HG02938 (cell line): Measurements from ENCODE around the gene ZNF322.
"Not testable (repeated sequence)": the region's sequence is repeated elsewhere in the genome, so short reads cannot be mapped to it uniquely, and the experiment has no call there.

Experiments used
- ATAC-seq: cut with Tn5 transposase; IDR thresholded peaks from one replicate; pipeline ENCODE4 v1.9.1; 2021; ENCODE audit warnings: mild to moderate bottlenecking, moderate library complexity; ENCODE audit not compliant: unreplicated experiment

ZNF322 gene

GRCh38 chr6:26659042-26659999, at the start of gene ZNF322:
ZNF322 (minus strand) TSS chr6:26659746; CDS start chr6:26638553, 21,193 bp downstream.
- peak; percentile 96 for ATAC-seq

GRCh38 chr6:26705780-26706179, 46.2 kb upstream of the ZNF322 start:
- not testable (repeated sequence) for ATAC-seq

- ATAC-seq: not testable (repeated sequence)
Measured at GRCh38 chr6:26705352-26705751, 45.8 kb upstream of the ZNF322 start.

GRCh38 chr6:26701023-26701747, 41.6 kb upstream of the ZNF322 start:
- not testable (repeated sequence) for ATAC-seq

GRCh38 chr6:26697496-26697895, 38.0 kb upstream of the ZNF322 start:
- ATAC-seq: not testable (repeated sequence)

- ATAC-seq: not testable (repeated sequence)
Measured at GRCh38 chr6:26689324-26689947, 29.9 kb upstream of the ZNF322 start.

- not testable (repeated sequence) for ATAC-seq
Measured at GRCh38 chr6:26682435-26683042, 23.0 kb upstream of the ZNF322 start.

- not testable (repeated sequence) for ATAC-seq
Measured at GRCh38 chr6:26673287-26673686, 13.7 kb upstream of the ZNF322 start.

GRCh38 chr6:26670558-26670957, 11.0 kb upstream of the ZNF322 start:
- not testable (repeated sequence) for ATAC-seq

GRCh38 chr6:26670003-26670402, 10.5 kb upstream of the ZNF322 start:
- ATAC-seq: not testable (repeated sequence)

GRCh38 chr6:26660000-26660361, 435 bp upstream of the ZNF322 start:
- peak; percentile 41 for ATAC-seq

GRCh38 chr6:26657256-26657655, 2.3 kb downstream of the ZNF322 start:
- ATAC-seq: no peak

- no peak for ATAC-seq
Measured at GRCh38 chr6:26653007-26653406, 6.5 kb downstream of the ZNF322 start.

GRCh38 chr6:26651133-26651781, 8.3 kb downstream of the ZNF322 start:
- ATAC-seq: no peak

GRCh38 chr6:26646074-26646473, 13.5 kb downstream of the ZNF322 start:
- no peak for ATAC-seq

- ATAC-seq: no peak
Measured at GRCh38 chr6:26640806-26641205, 18.7 kb downstream of the ZNF322 start.

GRCh38 chr6:26629359-26629758, 30.2 kb downstream of the ZNF322 start:
- no peak for ATAC-seq

- no peak for ATAC-seq
Measured at GRCh38 chr6:26627843-26628242, 31.7 kb downstream of the ZNF322 start.

- no peak for ATAC-seq
Measured at GRCh38 chr6:26624557-26624956, 35.0 kb downstream of the ZNF322 start.

- ATAC-seq: no peak
Measured at GRCh38 chr6:26623339-26623859, 36.1 kb downstream of the ZNF322 start.
